ENCODE data around the gene LY86.

LY86 gene

DNA sequence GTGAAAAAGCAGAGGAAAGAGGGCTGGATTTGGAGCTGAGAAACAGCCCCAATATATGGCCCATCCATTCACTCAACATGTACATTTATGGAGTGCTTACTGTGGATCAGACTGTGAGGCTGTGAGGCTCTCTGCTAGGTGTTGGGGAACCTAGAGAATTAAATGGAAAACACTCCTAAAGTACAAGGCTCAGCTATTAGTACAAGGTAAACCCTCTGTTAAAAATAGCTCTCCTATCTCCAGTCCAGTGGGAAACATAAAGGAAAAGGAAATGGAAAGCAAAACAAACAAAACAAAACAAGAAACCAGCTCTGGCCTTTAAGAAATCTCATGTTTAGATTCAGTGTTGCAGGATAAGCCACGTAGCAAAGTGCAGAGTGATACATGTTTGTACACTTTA lies 35.0 kb downstream of the LY86 start:
- no peak for DNase-seq (ENCODE audit: low spot score)

DNA sequence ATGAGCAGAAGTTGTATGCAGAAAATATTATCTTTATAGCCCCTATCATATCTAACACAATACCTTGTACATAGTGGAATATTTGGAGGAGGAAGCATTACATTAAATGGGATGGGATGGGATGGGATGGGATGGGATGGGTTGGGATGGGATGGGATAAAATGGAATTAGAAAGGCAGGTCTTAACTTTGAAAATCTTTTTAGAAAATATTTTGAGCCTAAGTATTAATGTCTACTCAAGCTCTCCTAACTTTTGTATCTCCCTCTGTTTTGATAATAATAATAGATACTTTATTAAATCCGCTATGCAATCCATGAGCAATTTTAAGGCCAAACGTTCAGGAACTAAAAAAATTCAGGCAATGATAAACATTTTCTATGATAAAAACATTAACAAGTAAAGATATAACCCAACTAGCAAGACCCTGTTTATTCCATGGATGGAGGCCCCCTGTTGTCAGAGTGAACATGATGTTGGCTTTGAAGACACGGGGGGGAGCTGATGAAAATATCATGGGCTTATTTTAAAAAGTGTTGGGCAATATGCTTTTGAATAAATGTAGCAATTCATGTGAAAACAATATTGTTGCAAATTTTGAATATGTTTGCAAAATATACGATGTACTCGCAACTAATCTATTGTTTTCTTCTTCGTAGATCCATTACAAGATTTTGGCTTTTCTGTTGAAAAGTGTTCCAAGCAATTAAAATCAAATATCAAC lies 35.9 kb downstream of the LY86 start:
- no peak for DNase-seq (ENCODE audit: low spot score)

DNA sequence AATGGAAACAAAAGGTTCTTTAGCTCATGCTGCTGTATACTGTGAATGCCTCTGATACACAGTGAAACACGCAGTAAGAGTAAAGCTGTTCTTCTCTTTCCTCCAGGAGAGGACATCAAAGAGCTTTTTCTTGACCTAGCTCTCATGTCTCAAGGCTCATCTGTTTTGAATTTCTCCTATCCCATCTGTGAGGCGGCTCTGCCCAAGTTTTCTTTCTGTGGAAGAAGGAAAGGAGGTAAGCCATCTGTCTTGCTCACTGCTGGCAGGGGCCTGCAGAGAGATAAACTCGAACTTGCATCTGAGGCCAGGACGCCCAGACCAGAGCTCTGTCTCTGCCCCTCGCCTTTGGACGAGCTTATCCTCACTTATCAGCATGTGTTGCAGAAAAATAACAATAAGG lies 37.7 kb downstream of the LY86 start:
- no peak for DNase-seq (ENCODE audit: low spot score)

DNA sequence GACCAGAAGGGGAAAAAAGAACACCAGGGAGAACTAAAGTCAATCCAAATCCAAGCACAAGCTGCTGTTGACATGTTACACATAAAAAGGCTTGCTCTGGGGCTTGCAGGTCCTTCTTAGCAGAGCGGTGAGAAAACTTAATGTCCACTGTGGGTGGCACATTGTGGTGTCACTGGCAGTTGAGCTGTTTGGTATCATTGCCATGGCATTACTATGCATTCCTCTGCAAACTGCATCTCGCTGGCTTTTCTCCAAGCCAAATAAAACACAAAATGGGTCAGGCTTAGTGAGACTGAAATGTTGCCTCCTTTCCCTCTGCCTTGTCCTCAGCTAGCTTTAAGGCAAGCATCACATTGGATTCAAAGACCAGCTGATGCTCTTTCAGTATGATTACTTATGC lies 40.9 kb downstream of the LY86 start:
- no peak for DNase-seq (ENCODE audit: low spot score)

DNA sequence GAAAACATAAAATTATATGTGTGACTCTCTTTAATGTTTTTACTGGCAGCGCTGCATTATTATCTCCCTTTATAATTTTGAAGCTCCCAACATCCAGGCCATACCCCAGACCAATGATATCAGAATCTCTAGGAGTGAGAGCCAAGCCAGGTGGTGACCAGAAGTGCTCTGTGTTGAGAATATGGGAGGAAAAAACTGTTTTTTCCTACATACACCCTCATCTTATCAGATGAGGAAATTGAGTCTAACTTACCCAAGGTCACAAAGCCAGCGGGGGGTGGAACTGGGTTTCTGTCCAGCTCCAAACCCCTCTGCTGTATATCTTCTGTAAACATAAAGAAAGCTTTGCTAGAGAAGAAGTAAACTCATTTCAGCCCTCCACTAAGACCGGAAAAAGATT lies 42.5 kb downstream of the LY86 start:
- DNase-seq (ENCODE audit: low spot score): no peak

DNA sequence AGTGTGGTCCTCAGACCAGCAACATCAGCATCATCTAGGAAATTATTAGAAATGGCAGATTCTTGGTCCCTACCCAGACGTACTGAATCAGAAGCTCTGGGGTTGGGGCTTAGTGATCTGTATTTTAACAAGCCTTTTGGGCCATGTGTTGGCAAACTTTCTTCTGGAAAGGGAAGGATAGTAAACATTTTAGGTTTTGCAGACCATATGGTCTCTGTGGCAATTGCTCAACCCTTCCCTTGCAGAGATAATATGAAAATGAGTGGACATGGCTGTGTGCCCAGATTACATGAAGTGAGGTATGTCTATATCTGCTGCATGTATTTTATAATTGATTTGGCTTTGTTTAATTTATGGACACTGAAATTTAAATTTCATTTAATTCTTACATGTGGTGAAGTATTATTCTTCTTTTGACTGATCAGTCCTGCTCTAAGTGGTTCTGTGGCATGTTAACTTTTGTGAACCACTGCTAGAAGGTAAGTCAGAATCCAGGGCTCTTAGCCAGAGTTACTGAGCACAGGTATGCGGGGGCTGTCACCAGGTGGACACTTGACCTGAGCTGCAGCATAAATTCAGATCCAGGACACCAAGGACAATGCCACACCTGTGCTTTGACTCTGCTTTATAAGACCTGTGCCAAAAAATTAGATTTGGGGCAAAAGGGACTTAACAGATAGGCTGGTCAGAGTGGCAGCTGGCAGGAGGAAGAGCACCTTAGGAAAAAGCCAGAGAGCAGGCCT lies 43.2 kb downstream of the LY86 start:
- DNase-seq (ENCODE audit: low spot score): no peak

DNA sequence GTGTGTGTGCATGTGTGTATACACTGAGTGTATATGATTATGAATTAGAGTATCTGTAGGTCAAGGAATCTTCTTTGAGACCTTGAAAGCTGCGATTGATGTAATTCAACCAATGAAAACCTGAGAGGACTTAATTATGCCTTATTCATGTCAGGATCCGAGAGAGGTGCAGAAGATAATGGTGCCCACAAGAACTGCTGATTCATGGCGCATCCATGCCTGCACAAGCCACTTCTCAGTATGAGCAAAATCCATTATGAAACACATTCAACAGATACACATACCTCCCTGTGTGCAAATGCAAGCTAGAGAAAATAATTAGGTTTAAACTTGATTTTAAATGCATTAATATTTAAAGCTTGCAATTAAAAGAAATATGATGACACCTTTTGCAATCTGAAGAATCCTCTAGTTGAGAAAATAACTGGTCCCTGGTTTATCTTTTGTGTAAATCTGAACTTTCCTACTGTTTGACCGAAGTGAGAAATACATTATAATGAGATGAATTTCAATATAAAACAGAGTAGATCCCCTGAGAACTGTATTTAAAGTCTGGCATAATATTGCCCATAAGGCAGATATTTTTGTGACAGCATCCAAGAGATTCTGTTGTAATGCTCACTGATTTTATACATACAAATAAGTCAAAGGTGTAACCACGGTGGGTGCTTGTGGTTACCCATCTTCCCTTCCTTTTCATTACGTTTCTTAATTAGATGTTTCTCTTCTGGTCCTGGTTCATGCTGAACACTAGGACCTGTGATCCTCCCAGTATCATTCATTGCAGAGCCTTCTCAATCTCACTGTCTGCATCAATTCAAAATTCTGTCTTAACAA lies 45.6 kb downstream of the LY86 start:
- no peak for DNase-seq (ENCODE audit: low spot score)

DNA sequence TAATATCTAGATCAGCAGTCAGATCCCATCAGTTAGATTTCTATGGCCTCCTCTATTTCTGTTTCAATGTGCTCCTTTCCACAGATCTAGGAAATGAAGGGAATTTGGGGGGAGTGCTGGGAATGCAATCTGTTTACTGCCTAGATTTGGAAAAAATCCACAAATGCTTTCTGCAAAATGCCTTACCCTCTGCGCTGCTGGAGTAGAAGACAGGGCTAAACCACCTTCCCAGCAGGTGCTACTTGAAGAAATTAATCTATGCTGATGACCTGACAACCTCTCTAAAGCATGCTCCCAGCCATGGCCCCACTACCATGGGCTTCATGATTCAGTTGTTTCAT lies 46.2 kb downstream of the LY86 start:
- DNase-seq (ENCODE audit: low spot score): no peak

DNA sequence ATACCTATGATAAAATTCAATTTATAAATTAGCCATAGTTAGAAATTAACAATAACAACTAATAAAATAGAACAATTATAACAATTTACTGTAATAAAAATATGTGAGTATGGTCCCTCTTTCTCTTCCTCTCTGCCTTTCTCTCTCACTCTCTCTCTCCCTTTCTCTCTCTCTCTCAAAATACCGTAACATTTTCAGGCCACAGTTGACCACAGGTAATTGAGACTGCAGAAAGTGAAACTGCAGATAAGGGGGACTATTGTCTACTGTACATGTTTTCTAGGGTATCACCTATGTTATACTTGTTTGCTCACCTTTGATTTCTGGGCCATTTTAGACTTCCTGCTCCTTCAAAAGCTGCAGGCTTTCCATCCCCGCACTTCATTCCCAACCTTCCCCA lies 46.8 kb downstream of the LY86 start:
- no peak for DNase-seq (ENCODE audit: low spot score)

DNA sequence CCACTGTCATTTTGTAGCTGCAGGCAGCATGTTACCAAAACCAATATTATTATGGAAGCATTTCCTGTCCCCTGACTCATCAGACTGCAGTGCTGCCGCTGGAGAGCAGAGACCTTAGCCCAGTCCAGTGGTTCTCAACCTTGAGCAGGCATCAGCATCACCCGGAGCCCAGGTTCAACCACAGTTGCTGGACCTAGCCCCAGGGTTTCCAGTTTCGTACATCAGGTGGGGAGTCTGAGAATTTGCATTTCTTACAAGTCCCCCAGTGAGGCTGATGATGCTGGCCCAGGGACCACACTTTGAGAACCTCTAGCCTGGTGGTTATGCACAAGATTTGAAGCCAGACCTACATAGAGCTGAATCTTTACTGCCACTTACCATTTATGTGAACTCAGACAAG lies 47.3 kb downstream of the LY86 start:
- DNase-seq (ENCODE audit: low spot score): no peak

DNA sequence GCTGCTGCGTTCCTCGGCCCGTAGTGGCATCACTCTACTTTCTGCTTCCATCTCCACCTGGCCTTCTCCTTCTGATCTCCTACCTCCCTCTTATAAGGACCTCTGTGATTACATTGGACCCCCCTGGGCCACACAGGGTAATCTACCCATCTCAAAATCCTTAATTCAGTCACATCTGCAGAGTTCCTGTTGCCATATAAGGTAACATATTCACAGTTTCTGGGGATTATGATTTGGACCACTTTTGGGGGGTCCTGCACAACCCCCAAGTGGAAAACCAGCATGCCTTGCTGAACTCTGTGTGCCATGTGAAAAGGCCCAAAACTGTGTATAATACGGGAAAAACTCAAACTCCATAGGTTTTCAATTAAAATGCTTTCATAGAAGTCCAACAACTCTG lies 51.1 kb downstream of the LY86 start:
- DNase-seq (ENCODE audit: low spot score): no peak

DNA sequence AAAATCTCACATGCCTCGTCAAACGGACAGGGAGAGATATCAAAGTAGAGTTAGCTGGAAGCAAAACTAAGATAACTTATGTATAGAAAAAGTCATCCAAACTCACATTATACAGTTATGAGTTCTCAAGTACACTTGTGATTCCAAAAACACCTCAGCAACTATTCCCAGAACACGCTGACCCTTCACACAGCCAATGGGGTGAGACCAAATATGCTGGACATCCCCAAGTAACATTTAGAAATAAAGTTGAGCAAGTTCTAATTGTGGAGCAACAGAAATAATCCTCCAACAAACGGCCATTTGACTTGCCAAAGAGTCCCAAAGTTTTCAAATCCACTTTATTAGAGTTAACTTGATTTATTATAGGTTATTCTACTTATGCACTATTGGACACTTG lies 52.4 kb downstream of the LY86 start:
- DNase-seq (ENCODE audit: low spot score): no peak

DNA sequence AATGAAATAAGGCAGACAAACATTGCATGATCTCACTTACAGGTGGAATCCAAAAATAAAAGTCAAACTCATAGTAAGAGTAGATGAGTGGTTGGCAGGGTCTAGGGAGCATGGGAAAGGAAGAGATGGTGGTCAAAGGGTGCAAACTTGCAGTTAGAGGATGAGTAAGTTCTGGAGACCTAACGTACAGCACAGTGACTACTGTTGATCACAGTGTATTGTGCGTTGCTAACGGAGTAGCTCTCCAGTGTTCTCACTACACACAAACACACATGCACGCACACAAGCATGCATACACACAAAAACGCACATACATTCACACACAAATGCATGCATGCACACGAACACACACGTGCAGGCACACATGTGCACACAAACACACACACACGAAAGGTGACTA lies 54.9 kb downstream of the LY86 start:
- no peak for DNase-seq (ENCODE audit: low spot score)

DNA sequence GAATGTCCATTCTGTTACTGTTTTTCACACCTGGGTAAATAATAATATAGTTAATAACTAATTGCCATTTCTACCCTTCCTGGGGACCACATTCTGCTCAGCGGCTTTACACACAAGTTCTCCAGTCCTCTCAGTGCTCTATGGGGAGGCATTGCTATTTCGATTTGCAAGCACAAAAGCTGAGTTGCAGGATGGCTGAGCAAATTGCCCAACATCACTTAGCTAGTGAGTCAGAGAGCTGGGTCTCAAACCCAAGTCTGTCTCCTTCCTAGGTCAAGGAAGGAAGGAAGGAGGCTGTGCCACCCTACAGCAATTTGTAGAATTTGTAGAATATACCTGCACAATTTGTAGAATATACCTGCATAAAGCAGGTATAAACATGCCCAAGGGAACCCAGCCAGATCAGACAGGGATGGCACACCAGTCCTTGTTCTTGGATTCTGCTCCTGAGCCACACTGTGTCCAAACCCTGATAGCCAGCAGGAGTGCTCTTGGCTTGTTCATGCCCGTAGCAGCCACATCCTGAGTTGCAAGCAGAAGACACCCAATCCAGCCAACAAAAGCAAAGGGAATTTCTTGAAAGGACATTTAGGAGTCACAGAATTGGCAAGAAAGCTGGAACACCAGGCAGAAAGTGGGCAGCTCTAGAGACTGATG lies 56.9 kb downstream of the LY86 start:
- no peak for DNase-seq (ENCODE audit: low spot score)

DNA sequence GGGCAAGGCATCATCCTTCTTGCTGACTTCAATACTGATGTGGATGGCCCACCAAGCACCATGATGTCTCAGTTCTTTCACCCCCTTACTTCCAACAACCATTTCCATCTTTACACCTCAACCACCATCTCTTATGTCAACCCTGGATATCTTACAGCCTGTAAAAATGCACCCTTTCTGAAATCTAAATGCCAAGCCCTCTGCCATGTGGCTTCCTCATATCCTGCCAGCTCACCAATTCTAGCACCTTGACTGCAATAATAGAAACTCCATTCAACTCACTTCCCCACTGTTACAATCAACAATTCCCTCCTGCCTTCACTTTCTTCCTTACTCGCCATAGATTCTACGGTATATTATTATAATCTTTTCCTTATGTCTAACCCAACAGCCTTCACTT lies 57.9 kb downstream of the LY86 start:
- DNase-seq (ENCODE audit: low spot score): no peak

DNA sequence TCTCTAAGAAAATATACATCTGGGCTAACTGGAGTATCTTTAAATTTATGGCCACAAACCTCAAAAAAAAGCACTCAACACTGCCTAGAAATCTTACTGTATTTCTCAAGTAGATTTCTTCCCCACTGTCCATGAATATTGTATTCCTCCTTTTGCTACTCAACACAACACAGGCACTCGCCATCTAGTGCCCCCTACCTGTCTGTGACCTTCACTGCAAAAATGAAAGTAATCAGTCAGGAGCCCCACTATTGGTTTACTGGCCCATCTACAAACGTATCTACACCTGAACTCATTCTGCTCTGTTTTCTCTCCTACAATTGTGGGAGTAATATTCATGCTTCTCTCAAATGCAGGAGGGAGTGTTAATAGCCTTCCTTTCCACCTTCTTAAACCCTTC lies 58.3 kb downstream of the LY86 start:
- no peak for DNase-seq (ENCODE audit: low spot score)

DNA sequence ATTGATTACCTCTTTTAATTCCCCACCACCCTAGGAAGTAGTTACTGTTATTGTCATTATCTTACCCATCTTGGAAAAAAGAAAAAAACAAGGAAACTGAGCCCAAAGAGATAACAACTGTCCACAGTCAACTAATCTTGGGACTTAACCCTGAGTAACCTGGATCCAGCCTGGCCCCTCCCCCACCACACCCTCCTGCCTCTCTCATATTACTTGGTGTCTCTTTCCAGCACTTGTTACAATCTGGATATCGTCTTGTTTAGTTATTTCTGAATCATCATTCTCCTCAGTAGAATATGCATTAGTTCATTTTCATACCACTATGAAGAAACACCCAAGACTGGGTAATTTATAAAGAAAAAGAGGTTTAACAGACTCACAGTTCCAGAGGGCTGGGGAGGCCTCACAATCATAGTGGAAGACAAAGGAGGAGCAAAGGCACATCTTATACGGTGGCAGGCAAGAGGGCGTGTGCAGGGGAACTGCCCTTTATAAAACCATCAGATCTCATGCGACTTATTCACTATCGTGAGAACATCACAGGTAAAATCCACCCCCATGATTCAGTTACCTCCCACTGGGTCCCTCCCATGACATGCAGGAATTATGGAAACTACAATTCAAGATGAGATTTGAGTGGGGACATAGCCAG lies 60.3 kb downstream of the LY86 start:
- DNase-seq (ENCODE audit: low spot score): no peak

DNA sequence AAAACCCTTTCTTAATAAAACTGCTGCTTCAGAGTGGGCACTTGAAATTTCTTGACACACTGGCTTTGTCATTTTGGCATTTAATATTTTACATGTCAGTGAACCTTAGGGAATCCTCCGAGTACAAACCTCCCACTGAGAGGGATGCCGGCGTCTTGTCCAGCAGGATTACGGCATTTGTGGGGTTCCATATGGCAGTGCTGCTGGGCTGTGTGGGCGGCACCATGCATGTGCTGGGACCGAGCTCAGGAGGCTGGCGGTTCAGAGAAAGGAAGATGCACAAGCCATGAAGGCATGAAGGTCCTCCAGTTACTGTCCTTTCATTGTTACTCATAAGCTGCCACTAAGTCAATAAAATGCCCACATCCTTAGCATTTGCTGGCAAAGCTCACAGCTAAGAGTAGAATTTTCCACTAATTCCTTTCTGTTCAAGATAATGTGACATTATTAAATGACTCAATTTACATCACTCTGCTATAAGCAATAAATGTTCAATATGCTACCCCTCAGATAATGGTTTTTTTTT lies 61.4 kb downstream of the LY86 start:
- no peak for DNase-seq (ENCODE audit: low spot score)

DNA sequence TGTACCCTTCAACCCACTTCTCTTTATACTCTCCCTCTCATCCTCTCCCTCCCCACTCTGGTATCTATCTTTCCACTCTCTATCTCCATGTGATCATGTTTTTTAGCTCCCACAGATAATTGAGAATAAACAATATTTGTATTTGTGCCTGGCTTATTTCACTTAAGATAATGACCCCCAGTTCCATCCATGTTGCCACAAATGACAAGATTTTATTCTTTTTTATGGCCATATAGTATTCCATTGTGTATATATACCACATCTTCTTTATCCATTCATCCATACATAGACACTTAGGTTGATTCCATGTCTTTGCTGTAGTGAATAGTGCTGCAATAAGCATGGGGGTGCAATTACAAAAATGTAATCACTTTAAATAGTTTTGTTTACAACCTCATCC lies 62.3 kb downstream of the LY86 start:
- no peak for DNase-seq (ENCODE audit: low spot score)

DNA sequence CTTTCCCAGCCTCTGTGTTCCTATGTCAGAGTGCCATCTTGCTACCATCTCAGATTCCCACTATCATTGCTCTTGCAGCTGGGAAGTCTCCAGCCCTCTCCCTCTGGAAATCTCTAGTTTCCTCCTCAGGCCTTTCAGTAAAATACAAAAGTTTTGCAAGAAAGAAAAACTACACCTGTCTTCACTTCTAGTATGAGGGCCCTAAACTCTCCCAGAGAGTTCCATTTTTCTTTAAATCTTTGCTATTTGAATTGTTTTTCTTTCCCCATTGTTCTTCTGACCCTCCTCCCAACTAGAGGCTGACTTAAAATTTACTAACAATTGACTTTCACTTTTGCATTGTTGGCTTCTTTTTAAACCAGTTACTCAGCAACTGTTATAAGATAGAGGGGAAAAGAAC lies 62.8 kb downstream of the LY86 start:
- DNase-seq (ENCODE audit: low spot score): no peak

DNA sequence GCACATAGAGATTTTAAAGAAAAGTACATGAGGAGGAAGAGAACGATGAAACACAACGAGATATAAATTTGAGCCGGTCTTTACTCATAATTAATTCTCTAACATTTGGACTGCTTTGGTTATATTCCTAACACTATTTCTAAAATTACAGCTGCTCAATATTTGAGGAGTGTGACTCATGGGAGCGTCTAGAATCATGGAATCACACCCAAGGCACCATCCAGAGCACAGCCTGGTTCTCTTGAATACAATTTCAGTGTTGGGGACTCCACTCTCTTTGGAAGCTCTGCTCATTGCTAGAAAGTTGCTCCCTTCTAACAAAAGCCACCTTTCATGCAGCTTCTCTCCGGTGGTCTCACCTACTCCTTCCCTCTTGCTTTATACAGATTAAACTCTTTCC lies 64.4 kb downstream of the LY86 start:
- DNase-seq (ENCODE audit: low spot score): no peak

Measured in SW480 (cell line).